ENCODE measurements around the gene CALN1.

DNA sequence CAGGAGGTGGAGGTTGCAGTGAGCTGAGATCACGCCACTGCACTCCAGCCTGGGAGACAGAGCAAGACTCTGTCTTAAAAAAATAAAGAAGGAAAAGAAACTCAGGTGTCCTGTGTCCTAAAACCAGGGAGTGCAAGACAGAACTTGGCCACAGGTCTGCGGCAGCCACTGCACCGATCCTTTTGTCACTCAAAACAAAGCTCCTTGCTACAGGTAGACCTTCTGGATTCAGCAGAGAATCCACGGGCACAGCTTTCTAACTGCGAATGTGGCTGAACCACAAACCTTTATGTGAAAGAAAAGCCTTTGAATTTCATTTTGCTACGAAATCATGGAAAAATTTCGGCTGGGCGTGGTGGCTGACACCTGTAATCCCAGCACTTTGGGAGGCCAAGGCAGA is 634.9 kb downstream of the CALN1 start:
- TF ChIP-seq, protein P1, sequence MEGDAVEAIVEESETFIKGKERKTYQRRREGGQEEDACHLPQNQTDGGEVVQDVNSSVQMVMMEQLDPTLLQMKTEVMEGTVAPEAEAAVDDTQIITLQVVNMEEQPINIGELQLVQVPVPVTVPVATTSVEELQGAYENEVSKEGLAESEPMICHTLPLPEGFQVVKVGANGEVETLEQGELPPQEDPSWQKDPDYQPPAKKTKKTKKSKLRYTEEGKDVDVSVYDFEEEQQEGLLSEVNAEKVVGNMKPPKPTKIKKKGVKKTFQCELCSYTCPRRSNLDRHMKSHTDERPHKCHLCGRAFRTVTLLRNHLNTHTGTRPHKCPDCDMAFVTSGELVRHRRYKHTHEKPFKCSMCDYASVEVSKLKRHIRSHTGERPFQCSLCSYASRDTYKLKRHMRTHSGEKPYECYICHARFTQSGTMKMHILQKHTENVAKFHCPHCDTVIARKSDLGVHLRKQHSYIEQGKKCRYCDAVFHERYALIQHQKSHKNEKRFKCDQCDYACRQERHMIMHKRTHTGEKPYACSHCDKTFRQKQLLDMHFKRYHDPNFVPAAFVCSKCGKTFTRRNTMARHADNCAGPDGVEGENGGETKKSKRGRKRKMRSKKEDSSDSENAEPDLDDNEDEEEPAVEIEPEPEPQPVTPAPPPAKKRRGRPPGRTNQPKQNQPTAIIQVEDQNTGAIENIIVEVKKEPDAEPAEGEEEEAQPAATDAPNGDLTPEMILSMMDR (IDR thresholded peaks at IDR 0.05), result no peak
- TF ChIP-seq POLR2A (IDR thresholded peaks at IDR 0.05; ENCODE audit: low read depth), result no peak
- TF ChIP-seq EP300 (IDR thresholded peaks at IDR 0.05), result no peak
- no peak for TF ChIP-seq POLR2AphosphoS5 (IDR thresholded peaks at IDR 0.05)
